ENCODE results near the gene WWOX.

- TF ChIP-seq, protein P1, sequence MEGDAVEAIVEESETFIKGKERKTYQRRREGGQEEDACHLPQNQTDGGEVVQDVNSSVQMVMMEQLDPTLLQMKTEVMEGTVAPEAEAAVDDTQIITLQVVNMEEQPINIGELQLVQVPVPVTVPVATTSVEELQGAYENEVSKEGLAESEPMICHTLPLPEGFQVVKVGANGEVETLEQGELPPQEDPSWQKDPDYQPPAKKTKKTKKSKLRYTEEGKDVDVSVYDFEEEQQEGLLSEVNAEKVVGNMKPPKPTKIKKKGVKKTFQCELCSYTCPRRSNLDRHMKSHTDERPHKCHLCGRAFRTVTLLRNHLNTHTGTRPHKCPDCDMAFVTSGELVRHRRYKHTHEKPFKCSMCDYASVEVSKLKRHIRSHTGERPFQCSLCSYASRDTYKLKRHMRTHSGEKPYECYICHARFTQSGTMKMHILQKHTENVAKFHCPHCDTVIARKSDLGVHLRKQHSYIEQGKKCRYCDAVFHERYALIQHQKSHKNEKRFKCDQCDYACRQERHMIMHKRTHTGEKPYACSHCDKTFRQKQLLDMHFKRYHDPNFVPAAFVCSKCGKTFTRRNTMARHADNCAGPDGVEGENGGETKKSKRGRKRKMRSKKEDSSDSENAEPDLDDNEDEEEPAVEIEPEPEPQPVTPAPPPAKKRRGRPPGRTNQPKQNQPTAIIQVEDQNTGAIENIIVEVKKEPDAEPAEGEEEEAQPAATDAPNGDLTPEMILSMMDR (IDR thresholded peaks at IDR 0.05), result no peak
- TF ChIP-seq EP300 (IDR thresholded peaks at IDR 0.05), result no peak
- no peak for TF ChIP-seq POLR2AphosphoS5 (IDR thresholded peaks at IDR 0.05)
These were observed 1007.8 kb downstream of the WWOX start for GRCh38 chr16:79107301-79107700.
